ENCODE data around the gene WAPL.

DNA sequence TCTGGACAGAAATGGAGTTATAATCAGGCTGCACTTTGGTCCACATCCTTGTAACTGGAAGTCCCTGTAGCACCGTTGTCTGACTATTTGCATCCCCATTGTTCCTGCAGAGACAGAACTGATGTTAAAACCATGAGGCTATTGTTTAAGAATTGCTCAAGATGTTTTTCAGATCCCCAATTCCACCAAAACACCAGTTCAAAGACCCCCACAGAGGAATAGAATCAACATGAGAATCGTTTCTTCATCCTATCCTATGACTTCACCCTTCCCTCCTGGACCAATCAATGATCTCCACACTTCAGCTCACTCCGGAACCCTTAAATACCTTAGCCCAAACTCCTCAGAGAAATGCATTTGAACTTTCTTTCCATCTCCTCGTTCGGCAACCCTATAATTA lies 97.9 kb downstream of the WAPL start:
- TF ChIP-seq POLR2A (IDR thresholded peaks at IDR 0.05; ENCODE audit: insufficient read depth in 1 of 2, low read depth in 2 of 2, low read length in 2 of 2) (no peak), U2AF1 (optimal IDR thresholded peaks at IDR 0.05; ENCODE audit: low read depth, low read length) (no peak), DMAP1 (CRISPR knock-in tag; IDR thresholded peaks at IDR 0.05) (no peak), ZNF740 (CRISPR knock-in tag; IDR thresholded peaks at IDR 0.05) (no peak), HCFC1 (IDR thresholded peaks at IDR 0.05; ENCODE audit: low read depth, low read length) (no peak), SUZ12 (IDR thresholded peaks at IDR 0.05; ENCODE audit: low read depth, low read length) (no peak), EZH2 (conservative IDR thresholded peaks at IDR 0.05; ENCODE audit: low read depth, low read length) (no peak), SRSF1 (optimal IDR thresholded peaks at IDR 0.05; ENCODE audit: low read depth, low read length) (no peak), TBX3 (IDR thresholded peaks at IDR 0.05; ENCODE audit: borderline replicate concordance) (no peak)
- TF ChIP-seq, protein P1, sequence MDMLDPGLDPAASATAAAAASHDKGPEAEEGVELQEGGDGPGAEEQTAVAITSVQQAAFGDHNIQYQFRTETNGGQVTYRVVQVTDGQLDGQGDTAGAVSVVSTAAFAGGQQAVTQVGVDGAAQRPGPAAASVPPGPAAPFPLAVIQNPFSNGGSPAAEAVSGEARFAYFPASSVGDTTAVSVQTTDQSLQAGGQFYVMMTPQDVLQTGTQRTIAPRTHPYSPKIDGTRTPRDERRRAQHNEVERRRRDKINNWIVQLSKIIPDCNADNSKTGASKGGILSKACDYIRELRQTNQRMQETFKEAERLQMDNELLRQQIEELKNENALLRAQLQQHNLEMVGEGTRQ (IDR thresholded peaks at IDR 0.05; ENCODE audit: low read depth, low read length) = no peak
- TF ChIP-seq, protein P1 (CRISPR knock-in tag; IDR thresholded peaks at IDR 0.05; ENCODE audit: borderline replicate concordance) = no peak
- TF ChIP-seq, protein P2, sequence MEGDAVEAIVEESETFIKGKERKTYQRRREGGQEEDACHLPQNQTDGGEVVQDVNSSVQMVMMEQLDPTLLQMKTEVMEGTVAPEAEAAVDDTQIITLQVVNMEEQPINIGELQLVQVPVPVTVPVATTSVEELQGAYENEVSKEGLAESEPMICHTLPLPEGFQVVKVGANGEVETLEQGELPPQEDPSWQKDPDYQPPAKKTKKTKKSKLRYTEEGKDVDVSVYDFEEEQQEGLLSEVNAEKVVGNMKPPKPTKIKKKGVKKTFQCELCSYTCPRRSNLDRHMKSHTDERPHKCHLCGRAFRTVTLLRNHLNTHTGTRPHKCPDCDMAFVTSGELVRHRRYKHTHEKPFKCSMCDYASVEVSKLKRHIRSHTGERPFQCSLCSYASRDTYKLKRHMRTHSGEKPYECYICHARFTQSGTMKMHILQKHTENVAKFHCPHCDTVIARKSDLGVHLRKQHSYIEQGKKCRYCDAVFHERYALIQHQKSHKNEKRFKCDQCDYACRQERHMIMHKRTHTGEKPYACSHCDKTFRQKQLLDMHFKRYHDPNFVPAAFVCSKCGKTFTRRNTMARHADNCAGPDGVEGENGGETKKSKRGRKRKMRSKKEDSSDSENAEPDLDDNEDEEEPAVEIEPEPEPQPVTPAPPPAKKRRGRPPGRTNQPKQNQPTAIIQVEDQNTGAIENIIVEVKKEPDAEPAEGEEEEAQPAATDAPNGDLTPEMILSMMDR (CRISPR knock-in tag; IDR thresholded peaks at IDR 0.05) = no peak
